ENCODE results near the gene JARID2.

JARID2 gene

GRCh38 chr6:15427331-15428070 lies 181.6 kb downstream of the JARID2 start:
- no peak for DNase-seq

GRCh38 chr6:15429141-15430110 lies 183.6 kb downstream of the JARID2 start:
- peak in 1 of 2 donors; percentile 12 for DNase-seq

GRCh38 chr6:15430186-15430585 lies 184.3 kb downstream of the JARID2 start:
- no peak for DNase-seq

GRCh38 chr6:15430931-15431405 lies 185.1 kb downstream of the JARID2 start:
- DNase-seq: no peak

- DNase-seq: no peak
Observed at GRCh38 chr6:15431762-15432483, 186.1 kb downstream of the JARID2 start.

- no peak for DNase-seq
Observed at GRCh38 chr6:15433511-15433861, 187.6 kb downstream of the JARID2 start.

- DNase-seq: no peak
Observed at GRCh38 chr6:15434263-15434662, 188.4 kb downstream of the JARID2 start.

- no peak for DNase-seq
Observed at GRCh38 chr6:15434823-15435380, 189.0 kb downstream of the JARID2 start.

- DNase-seq: no peak
Observed at GRCh38 chr6:15435468-15435867, 189.6 kb downstream of the JARID2 start.

- no peak for DNase-seq
Observed at GRCh38 chr6:15436451-15436850, 190.6 kb downstream of the JARID2 start.

GRCh38 chr6:15437090-15437635 lies 191.3 kb downstream of the JARID2 start:
- peak in 1 of 2 donors; percentile 15 for DNase-seq

- no peak for DNase-seq
Observed at GRCh38 chr6:15439410-15440025, 193.6 kb downstream of the JARID2 start.

- no peak for DNase-seq
Observed at GRCh38 chr6:15440040-15440439, 194.2 kb downstream of the JARID2 start.

- DNase-seq: peak in 1 of 2 donors; percentile 45
Observed at GRCh38 chr6:15441215-15441868, 195.5 kb downstream of the JARID2 start.

GRCh38 chr6:15441981-15442380 lies 196.1 kb downstream of the JARID2 start:
- no peak for DNase-seq

GRCh38 chr6:15442467-15442866 lies 196.6 kb downstream of the JARID2 start:
- no peak for DNase-seq

- peak in 1 of 2 donors; percentile 67 for DNase-seq
Observed at GRCh38 chr6:15443119-15443830, 197.4 kb downstream of the JARID2 start.

GRCh38 chr6:15444081-15444731 lies 198.3 kb downstream of the JARID2 start:
- no peak for DNase-seq

GRCh38 chr6:15444881-15445280 lies 199.0 kb downstream of the JARID2 start:
- no peak for DNase-seq

Data from bone marrow (tissue), 2 donors.